DMS114 treated with DMSO at 0.1 percent for 48 hours (cell line): ENCODE measurements around the gene SLFN12L.
"Not testable (repeated sequence)": the region's sequence is repeated elsewhere in the genome, so short reads cannot be mapped to it uniquely, and the experiment has no call there.

Source experiments
- DNase-seq: peaks from one replicate; lab custom pipeline; 2025; ENCODE audit not compliant: unreplicated experiment; lab: John Stamatoyannopoulos, UW

SLFN12L gene

GRCh38 chr17:35498448-35499178, 38.9 kb downstream of the SLFN12L start:
- no peak for DNase-seq

GRCh38 chr17:35496451-35497290, 40.8 kb downstream of the SLFN12L start:
- DNase-seq, result no peak

GRCh38 chr17:35493040-35493439, 44.4 kb downstream of the SLFN12L start:
- DNase-seq, result no peak

GRCh38 chr17:35491417-35491816, 46.1 kb downstream of the SLFN12L start:
- no peak for DNase-seq

- no peak for DNase-seq
Observed at GRCh38 chr17:35489944-35490343, 47.5 kb downstream of the SLFN12L start.

GRCh38 chr17:35488991-35489390, 48.5 kb downstream of the SLFN12L start:
- no peak for DNase-seq

- no peak for DNase-seq
Observed at GRCh38 chr17:35486920-35487732, 50.4 kb downstream of the SLFN12L start.

GRCh38 chr17:35479271-35479670, 58.2 kb downstream of the SLFN12L start:
- no peak for DNase-seq

- no peak for DNase-seq
Observed at GRCh38 chr17:35477248-35477647, 60.2 kb downstream of the SLFN12L start.

GRCh38 chr17:35476283-35476820, 61.1 kb downstream of the SLFN12L start:
- no peak for DNase-seq

GRCh38 chr17:35468475-35468874, 69.0 kb downstream of the SLFN12L start:
- no peak for DNase-seq

- no peak for DNase-seq
Observed at GRCh38 chr17:35467824-35468223, 69.7 kb downstream of the SLFN12L start.

- no peak for DNase-seq
Observed at GRCh38 chr17:35460354-35460851, 77.1 kb downstream of the SLFN12L start.

GRCh38 chr17:35454035-35454434, 83.4 kb downstream of the SLFN12L start:
- not testable (repeated sequence) for DNase-seq

GRCh38 chr17:35453171-35453570, 84.3 kb downstream of the SLFN12L start:
- DNase-seq, result no peak

- no peak for DNase-seq
Observed at GRCh38 chr17:35449371-35449931, 88.0 kb downstream of the SLFN12L start.

GRCh38 chr17:35448899-35449227, 88.6 kb downstream of the SLFN12L start:
- no peak for DNase-seq

GRCh38 chr17:35448214-35448898, 89.1 kb downstream of the SLFN12L start, which contains the start of gene SLFN13:
Gene SLFN13 (minus strand): TSS chr17:35448766. CDS start chr17:35445680, 3,086 bp downstream.
- peak; percentile 12 for DNase-seq

GRCh38 chr17:35447499-35447898, 90.0 kb downstream of the SLFN12L start:
- no peak for DNase-seq

- no peak for DNase-seq
Observed at GRCh38 chr17:35438433-35438832, 99.0 kb downstream of the SLFN12L start.
